Measurements from ENCODE around the gene SSC4D. TPM values are rescaled to one million over a fixed set of nuclear protein-coding genes. Genes with fewer than 3 reads are reported as not detected.
"Not testable (repeated sequence)": the region's sequence is repeated elsewhere in the genome, so short reads cannot be mapped to it uniquely, and the experiment has no call there.

Gene SSC4D
- polyA plus RNA-seq, 3 donors, result 0.48 to 0.56 (median 0.56) TPM

- Histone ChIP-seq H3K79me2 (ENCODE audit: insufficient read depth, low read length) (no peaks in the 10 kb centered on the region), H3K27ac (ENCODE audit: low read depth in 1 of 2, low read length in 2 of 2) (peak overlapping the region; percentile 73 to 95), H3K4me3 (replicated peaks in 1 of 3; ENCODE audit: low read depth in 2 of 3, low read length in 3 of 3) (peak overlapping the region; percentile 3 to 65 (median 8)), H4K20me1 (ENCODE audit: insufficient read depth, low read length) (no peaks in the 10 kb centered on the region), H3K4me2 (replicated peaks; ENCODE audit: extremely low read depth, low read length, poor library complexity, severe bottlenecking) (peak overlapping the region; percentile 79), H2AFZ (ENCODE audit: insufficient read depth, low read depth, low read length, poor library complexity, severe bottlenecking) (peak overlapping the region; percentile 81), H3K9ac (ENCODE audit: insufficient read depth, low read length, poor library complexity, severe bottlenecking) (peak overlapping the region; percentile 53), H3K4me1 (ENCODE audit: control insufficient read depth in 1 of 2, insufficient read depth in 2 of 2, low read length in 2 of 2) (peaks cover 56 to 68% of the 10 kb centered on the region in 2 donors), H3K36me3 (replicated peaks in 1 of 2; ENCODE audit: control insufficient read depth in 1 of 2, insufficient read depth in 2 of 2, low read length in 2 of 2) (no peaks in the 10 kb centered on the region), H3K9me3 (replicated peaks in 1 of 2; ENCODE audit: control insufficient read depth in 1 of 2, insufficient read depth in 1 of 2, low read length in 2 of 2) (no peaks in the 10 kb centered on the region), H3K27me3 (ENCODE audit: control insufficient read depth in 2 of 2, insufficient read depth in 2 of 2, low read length in 2 of 2) (no peaks in the 10 kb centered on the region)
- DNase-seq, result peak; percentile 57 to 85 (median 81)
- intact Hi-C loops (cut with micrococcal nuclease), result no loop called here
- H3K27me3 Mint-ChIP-seq (ENCODE audit: low read depth in 3 of 3), result peaks cover 0 to 5% (median 0%) of the 10 kb centered on the region in 3 donors
- H3K9me3 Mint-ChIP-seq, result peaks cover 0 to 2% (median 0%) of the 10 kb centered on the region in 7 donors
- peaks cover 52% of the 10 kb centered on the region for H3K4me1 Mint-ChIP-seq
- peak overlapping the region; percentile 94 to 98 (median 96) for H3K27ac Mint-ChIP-seq
- peak overlapping the region; percentile 61 to 87 for H3K4me3 Mint-ChIP-seq
- TF ChIP-seq CTCF (IDR thresholded peaks at IDR 0.05), result no peak
- H3K36me3 Mint-ChIP-seq, result no peaks in the 10 kb centered on the region
- 0% methylated on average over 4 of the region's 4 CpGs for WGBS (ENCODE audit: insufficient coverage)
Observed at GRCh38 chr7:76364198-76364584, 45.3 kb downstream of the SSC4D start.

DNA sequence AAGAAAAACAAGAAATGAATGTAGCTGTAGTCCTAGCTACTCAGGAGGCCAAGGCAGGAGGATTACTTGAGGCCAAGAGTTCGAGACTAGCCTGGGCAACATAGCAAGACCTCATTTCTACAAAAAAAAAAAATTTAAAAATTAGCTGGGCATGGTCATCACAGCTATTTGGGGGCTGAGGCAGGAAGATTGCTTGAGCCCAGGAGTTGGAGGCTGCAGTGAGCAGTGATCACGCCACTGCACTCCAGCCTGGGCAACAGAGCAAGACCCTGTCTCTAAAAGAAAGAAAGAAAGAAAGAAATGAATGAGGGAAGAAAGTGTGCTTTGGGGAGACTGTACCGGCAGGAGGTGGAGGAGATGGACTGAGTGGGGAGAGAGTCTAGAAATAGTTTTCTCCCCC is 45.7 kb downstream of the SSC4D start:
- no CpG with 5 or more reads among the region's 3 CpGs for WGBS (ENCODE audit: insufficient coverage)
- H4K20me1 ChIP-seq (ENCODE audit: insufficient read depth, low read length); H3K36me3 Mint-ChIP-seq; H3K9me3 ChIP-seq (replicated peaks in 1 of 2; ENCODE audit: control insufficient read depth in 1 of 2, insufficient read depth in 1 of 2, low read length in 2 of 2); H3K27me3 ChIP-seq (ENCODE audit: control insufficient read depth in 2 of 2, insufficient read depth in 2 of 2, low read length in 2 of 2); H3K27me3 Mint-ChIP-seq (ENCODE audit: low read depth in 3 of 3); intact Hi-C loops (cut with micrococcal nuclease); H3K79me2 ChIP-seq (ENCODE audit: insufficient read depth, low read length); H3K9me3 Mint-ChIP-seq; DNase-seq; H3K36me3 ChIP-seq (replicated peaks in 1 of 2; ENCODE audit: control insufficient read depth in 1 of 2, insufficient read depth in 2 of 2, low read length in 2 of 2): not testable (repeated sequence)
- Histone ChIP-seq H2AFZ (ENCODE audit: insufficient read depth, low read depth, low read length, poor library complexity, severe bottlenecking) (peak overlapping the region; percentile 81), H3K4me1 (ENCODE audit: control insufficient read depth in 1 of 2, insufficient read depth in 2 of 2, low read length in 2 of 2) (peaks cover 56 to 68% of the 10 kb centered on the region in 2 donors), H3K4me2 (replicated peaks; ENCODE audit: extremely low read depth, low read length, poor library complexity, severe bottlenecking) (peak overlapping the region; percentile 79), H3K4me3 (replicated peaks in 1 of 3; ENCODE audit: low read depth in 2 of 3, low read length in 3 of 3) (peak overlapping the region; percentile 3 to 65 (median 8)), H3K27ac (ENCODE audit: low read depth in 1 of 2, low read length in 2 of 2) (peak overlapping the region; percentile 73 to 95), H3K9ac (ENCODE audit: insufficient read depth, low read length, poor library complexity, severe bottlenecking) (peak overlapping the region; percentile 53)
- Mint-ChIP-seq H3K27ac (peak overlapping the region; percentile 94 to 98 (median 96)), H3K4me3 (peak overlapping the region; percentile 61 to 87), H3K4me1 (peaks cover 52% of the 10 kb centered on the region)

Measured in CD14-positive monocyte (primary cell).